Measurements from ENCODE around the gene AADAT.
"Not testable (repeated sequence)": the region's sequence is repeated elsewhere in the genome, so short reads cannot be mapped to it uniquely, and the experiment has no call there.

AADAT gene

DNA sequence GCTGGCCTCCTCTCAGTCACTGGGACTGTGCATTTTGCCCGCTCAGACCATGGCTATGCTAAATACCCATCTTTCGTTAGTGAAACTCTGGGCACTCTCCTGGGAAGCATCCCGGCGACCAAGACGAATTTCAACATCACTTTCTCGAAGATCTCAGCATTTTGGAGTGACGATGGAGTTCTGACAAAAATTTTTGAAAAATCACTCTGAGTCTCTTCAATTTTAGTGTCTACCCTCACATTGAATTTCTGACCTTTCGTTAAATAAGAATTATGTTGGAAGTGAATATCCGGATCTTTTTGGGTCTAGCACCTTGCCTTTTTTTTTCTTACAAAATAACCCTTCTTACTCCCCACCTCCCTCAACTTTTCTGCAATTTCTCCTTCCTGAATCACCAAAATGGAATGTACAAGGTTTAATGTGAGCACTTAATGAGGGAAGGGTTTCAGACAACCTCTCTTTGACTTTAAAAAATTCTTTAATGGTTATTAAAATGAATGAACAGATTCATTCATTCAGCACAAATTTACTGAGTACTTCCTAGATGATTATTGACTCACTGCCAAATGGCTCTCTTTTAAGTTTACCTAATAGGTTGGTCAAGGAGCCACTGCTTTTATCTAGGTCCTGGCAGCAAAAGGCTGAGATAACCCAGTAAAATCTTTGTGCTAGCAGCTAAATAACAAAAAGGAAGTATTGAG is 746 bp upstream of the AADAT start:
- DNase-seq = no peak

DNA sequence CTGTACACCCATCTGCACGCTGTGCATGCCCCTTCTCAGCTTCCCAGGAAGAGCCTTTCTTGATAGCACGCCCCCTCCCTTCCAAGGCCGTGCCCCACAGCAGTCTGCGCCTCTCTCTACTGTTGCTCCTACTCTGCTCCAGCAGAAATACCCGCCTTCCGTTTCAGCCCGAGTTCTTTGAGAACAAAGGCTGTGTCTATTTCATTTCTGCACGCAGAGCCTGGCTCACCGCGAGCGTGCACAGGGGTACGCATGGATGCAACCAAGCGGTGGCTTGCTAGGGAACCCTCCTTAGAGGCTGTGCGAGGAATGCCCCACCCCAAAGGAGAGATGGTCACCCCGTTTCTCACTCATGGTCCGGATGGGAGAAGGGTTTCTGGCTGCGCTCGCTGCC is 485 bp downstream of the AADAT start:
- DNase-seq = peak in 45 of 58 donors; percentile 6 to 72 (median 41)

DNA sequence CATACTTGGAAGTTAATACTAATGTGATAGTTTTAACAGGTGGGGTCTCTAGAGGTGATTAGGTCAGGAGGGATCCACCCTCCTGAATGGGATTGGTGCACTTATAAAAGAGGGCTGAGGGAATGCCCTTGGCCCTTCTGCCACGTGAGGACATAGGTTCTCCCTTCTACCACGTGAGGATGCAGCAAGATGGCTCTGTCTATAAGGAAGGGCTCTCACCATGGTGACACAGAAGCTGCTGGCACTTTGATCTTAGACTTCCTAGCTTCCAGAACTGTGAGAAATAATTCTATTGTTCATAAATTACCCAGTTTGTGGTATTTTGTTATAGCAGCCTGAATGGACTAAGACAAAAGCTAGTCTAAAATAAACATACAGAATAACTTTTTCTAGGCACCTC is 1.0 kb downstream of the AADAT start:
- no peak for DNase-seq

DNA sequence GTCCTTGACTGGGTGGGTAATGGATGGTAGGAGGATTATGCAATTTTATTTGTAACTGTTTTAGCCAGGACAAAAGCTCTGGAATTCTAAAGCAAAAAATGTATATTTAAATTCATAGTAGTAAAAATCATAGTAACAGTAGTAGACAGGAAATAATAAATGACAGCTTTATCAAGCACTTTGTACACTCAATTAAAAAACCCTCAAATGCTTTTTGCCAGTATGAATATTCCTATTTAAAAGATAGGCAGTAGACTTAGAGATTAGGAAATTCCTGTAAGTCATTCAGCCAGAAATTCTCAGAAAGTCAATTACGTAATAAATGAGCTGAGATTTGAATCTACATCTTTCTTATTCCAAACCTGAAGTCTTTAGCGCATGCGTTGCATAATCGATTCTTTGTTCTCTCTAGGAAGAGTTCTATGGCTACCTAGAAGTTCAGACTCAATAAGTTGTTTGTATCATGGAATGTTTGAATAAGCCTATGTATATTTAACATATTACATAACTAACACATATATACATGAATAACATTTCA is 2.5 kb downstream of the AADAT start:
- no peak for DNase-seq

DNA sequence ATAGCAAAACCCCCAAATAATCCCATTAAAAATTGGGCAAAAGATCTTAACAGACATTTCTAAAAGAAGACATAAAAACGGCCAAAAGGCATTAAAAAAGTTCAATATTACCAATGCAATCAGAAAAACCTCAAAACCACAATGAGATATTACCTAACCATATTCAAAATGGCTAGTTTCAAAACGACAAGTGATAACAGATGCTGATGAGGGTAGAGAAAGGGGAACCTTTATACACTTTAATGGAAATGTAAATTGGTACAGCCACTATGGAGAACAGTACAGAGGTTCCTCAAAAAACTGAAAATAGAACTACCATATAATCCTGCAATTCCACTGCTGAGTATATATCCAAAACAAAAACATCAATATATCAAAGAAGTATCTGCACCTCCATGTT is 6.2 kb downstream of the AADAT start:
- no peak for DNase-seq

DNA sequence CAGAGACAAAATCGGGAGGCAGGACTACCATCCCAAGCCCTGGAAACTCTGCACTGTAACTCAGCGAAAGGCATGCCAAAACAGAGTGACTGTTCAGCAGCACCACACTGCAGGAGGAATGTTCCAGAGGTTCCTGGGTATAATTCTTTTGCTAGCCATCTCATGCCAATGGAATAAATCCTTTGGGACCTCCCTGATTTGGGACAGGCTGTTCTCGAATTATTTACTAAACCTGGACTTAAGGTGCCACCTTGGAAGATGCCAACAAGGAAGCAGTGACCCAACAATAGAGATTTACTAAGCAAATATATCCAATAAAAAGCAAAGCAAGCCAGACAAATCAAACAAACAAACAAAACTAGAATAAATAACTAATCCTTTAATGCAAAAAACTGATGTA is 9.3 kb downstream of the AADAT start:
- no peak for DNase-seq

DNA sequence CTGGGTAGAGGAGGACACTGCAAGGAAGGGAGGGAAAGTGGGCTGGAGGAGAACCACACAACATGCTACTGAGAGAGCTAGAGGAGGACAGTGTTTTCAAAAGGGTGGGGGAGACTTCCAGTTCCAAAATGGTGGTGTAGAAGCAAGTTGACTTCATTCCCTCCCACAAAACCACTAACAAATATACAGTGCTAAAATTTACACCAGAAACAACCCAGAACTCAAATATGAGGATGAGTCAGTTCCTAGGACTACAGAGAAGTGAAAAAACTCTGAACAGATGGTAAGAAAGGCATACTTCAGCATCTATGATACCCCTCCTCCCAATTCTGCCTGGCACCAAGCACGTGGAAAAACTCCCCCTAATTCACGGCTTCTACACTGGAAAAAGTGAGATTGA is 9.8 kb downstream of the AADAT start:
- DNase-seq = peak in 1 of 58 donors; percentile 6

DNA sequence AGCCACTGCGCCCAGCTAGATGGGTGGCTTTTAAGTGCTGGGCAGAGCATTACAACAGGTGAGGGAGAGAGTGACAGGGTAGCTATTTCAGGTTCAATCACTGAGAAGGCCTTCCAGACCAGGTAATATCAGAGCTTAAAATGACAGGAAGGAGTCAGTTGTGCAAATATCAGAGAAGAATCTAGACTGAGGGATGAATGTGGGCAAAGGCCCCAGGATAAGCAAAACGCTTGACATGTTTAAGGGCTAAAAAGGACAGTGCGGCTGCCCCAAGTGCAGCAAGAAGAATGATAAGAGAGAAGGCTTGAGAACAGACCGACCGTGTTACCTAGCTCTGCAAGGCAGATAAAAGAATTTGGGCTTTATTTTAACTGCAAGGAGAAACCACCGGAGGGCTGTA is 18.6 kb downstream of the AADAT start:
- no peak for DNase-seq

DNA sequence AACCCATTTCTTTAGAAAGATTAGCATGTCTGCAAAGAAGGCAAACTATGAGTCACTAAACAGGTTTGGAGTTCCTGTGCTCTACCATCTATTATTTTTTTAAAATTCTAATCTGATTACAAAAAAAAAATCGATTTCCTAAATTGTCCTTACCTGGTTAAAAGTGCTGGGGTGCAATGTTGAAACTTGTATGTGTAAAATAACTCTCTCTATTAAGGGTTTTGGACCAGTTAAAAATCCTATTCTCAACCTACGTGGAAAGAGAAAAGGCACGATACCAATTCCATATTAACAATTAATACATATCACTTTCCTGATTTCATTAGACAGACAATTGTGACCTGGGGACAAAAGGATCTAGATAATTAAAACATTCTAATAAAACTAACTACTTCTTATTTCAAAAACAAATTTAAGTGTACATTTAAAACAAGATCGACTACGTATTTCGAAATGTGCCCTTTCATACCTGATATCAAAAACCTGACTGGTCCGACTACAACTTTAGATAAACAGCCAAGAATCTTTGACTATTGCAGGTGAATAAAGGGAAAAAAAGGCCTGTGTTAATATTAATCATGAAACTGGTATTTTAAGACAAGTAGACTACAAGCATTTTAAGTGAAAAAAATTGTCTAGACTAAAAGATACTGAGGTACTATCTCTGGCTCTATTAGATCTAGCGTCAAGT is 21.2 kb downstream of the AADAT start:
- no peak for DNase-seq

DNA sequence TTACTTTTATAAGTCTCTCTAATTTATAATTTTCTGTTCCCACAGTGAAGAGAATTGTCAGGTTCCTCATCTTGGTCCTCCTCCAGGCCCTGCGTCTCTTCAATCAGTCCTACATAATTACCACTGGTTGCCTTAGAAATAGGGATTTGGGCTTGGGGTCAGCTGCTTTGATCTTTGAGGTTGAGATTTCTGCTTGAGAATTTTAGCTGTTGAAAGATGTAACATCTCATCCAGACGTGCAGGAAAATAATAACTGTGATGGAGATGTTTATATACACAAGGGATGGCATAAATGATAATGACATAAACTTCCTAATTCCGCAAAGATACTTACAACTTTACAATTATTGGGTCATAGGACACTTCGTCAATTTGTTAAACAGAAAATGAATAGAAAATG is 30.3 kb downstream of the AADAT start:
- DNase-seq = no peak

DNA sequence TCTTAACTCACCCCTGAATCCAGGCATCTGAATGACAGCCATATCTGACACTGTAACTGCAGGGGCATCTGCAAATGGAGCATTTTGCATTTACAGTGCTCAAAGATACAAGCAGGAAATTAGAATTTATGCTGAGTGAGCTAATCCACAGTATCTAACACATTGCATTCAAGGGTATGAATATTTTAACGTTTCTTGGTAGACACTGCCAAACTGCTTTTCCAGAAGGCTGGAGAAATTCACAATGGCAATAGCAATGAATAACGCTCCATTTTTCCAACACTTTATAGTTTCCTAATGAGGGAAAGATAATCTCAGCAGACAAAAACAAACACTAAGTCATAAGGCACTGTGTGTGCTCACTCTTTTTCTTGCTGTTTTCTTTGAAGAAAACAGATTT is 30.9 kb downstream of the AADAT start:
- no peak for DNase-seq

DNA sequence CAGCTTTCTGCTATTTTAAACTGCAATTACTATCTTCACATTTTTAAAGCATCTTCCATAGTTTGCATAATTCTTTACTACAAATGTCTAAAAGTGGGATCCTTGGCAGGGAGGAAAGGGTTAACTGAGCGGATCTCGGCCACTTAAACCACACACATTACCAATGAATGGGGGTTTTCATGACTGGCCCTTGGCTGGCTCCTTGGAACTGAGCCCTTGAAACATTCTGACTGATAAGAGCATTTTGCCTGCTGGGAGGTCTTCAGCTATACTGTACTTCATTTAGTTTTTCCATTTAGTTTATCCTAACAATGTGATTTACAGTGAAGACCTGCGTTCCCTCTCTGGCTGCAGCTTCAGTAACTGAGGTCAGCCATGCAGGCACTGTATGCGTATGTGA is 31.9 kb downstream of the AADAT start:
- DNase-seq = no peak

DNA sequence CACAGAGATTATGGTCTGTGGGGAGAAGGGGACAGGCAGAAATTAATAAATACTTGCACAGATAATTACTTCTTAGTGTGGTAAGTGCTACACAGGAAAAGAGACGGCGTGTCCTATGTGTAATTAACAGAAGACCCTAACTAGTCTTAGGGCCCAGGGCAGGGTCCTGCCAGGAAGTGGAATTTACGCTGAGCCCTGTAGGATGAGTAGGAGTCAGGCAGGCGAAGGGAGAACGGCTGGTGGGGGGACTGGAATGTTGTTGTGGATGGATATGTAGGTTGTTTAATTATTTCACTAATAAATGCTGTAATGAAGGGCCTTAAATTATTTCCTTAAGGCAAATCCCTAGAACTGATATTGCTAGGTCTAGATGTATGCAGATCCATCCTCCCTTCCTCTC is 36.8 kb downstream of the AADAT start:
- no peak for DNase-seq

DNA sequence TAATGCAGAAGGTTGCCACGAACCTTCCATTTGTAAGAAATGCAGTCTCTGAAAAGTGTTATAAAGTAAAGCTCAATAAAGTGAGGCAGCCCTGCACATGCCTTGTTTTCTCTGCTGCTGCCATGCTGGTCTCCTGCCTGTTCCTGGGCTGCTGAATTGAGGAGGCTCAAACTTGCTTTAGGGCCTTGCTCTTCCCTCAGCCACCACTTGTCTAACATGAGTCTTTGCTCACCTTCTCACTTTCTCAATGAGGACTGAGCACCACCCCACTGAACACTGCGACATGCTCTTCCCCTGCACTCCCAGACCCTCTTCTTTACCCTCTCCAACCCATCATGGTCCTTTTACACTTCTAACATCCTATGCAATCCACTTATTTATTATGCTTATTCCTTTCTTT is 38.4 kb downstream of the AADAT start:
- no peak for DNase-seq

DNA sequence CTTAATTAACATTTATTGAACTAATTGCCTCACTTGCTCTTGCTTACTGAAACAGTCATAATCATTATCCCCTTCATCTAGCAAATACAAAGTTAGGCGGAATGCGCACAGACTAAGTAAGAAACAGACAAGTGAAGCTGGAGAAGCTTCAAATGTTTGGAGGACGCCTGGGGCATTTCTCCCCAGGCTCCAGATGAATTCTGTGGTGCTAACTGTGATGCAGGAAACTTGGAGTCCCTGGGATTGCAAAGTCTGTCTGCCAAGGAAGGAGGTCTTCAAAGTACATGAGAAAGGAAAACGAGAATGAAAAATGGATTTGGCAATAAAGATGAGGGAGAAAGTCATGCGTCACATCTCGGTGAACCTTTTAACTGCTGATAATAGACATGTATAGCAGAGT is 40.0 kb downstream of the AADAT start:
- peak in 13 of 58 donors; percentile 6 to 75 (median 22) for DNase-seq

DNA sequence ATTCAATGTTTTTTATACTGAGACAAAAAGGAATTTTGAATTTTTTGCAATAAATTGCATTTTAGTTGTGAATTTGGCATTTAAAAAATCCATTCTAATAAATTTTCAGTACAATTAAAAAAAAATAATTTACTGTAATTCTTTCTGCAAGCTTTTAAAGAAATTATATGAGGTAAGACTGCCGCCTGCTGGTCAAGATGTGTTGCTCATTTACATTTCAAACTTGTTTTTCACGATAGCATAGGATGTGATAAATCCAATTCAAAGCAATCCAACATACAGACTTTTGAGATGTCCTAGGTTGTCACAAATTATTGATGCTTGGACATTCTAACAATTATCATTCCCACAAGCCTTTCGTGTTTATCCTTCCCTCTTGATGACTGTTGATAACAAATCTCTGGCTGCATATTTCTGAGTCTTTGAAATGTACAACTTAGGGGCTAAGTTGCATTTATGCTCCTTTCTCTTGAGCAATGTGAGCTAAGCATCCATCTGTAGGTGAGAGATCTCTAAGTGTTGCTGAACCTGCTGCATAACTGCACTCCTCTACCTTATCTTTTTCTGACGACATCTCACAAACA is 41.9 kb downstream of the AADAT start:
- DNase-seq = peak in 26 of 58 donors; percentile 2 to 78 (median 28)

DNA sequence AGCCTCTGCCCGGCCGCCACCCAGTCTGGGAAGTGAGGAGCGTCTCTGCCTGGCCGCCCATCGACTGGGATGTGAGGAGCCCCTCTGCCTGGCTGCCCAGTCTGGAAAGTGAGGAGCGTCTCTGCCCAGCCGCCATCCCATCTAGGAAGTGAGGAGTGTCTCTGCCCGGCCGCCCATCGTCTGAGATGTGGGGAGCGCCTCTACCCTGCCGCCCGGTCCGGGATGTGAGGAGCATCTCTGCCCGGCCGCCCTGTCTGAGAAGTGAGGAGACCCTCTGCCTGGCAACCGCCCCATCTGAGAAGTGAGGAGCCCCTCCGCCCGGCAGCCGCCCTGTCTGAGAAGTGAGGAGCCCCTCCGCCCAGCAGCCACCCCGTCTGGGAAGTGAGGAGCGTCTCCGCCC is 43.6 kb downstream of the AADAT start:
- DNase-seq = not testable (repeated sequence)

DNA sequence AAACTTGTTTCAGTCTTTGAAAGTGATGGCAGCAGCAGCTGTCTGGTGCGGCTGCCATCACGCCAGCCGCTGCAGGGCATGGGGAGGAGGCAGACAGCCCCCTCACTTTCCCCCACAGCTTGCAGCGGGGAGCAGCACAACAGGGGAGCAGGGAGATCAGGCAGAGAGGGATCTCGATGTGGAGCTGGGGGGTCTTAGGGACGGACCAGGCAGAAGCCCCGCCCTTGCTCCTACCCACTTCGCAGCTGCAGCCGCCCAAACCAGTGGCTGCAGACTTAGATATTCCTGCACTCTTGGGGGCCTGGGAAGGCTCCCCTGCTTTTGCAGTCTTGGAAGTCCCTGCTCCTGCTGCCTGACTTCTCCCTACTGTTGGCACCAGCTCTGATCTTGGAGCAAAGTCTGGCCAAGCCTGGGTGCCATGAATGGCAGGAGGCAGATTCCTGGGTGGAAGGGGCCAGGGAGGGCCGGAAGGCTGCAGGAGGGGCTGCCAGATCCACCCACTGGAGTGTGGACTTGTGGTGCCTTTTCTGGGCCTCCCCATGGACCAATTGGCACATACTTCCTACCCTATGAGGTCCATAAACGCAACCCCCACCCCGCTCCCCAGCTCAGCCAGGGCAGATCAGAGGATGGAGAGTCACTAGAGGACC is 49.6 kb downstream of the AADAT start:
- DNase-seq = no peak

DNA sequence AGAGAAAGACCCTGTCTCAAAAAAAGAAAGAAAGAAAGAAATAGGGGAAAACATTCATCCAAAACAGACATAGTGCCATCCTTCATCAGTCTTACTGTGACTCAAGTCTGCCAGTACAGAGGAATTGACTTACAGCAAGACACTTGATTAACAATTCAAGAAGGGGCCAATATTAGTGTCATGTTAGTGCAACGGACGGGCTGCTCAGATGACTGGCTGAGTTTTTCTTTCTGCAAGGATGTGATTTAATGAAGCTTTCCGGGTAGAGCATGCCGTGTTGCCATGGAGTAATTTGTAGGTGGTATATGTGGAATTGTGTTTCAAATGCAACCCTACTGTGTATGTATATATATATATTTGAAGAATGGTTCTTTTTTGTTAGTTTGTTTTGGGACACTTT is 51.0 kb downstream of the AADAT start:
- DNase-seq = no peak

DNA sequence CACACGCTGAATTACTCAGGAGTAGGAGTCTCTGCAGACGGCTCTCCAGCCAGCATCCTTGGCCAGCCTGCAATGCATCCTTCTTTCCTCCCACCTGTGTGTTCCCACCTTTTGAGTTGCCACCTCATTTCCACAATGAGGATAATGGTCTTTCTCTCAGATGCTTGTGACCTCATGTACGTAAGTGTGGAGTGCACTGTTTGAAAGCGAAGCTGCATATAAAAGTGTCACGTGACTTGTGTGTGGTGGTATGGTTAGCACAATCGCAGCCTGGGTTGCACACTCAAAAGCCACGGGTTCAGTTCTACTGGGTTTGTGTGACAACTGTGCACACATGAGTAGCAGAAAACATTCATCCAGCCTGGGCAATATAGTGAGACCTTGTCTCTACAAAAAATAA is 51.5 kb downstream of the AADAT start:
- no peak for DNase-seq

DNA sequence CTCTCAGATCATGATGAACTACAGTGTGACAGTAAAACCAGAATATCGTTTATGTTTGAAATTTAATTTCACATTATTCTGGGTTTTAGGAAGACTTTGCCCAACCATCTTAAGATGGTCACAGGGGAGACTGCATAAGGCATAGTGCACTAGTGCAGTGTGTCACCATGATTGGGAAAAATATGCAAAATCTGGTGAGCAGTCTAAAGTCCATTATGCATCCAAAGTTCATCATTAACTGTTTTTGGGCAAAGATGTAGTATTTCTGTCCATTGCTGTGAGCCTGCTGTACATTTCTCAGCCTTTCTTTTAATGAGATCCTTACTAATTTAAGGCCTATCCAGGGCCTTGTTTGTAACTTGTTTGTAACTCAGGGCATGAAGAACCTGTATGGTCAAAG is 52.3 kb downstream of the AADAT start:
- no peak for DNase-seq

DNA sequence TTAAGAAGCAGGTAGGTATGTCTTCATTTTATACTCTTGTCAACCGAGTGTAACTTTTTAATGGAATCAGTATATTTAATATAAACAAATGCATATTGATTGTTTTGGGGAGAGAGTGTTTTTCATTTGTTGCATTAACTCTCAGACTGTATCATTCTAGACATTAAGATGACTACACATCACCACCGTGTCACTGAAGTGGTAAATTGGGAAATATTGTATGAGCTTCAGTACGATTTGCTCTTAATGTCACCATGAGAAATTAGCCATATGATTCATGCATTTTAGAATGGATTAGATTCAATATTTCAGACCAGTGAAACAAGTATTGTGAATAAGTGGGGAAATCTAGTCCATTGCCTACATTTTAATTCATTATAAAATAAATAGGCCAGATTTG is 53.9 kb downstream of the AADAT start:
- no peak for DNase-seq
